SK-N-MC (cell line): ENCODE data around the gene TPSG1.

Experiments used
- EZH2 ChIP-seq: fragments of 200-600 bp; sonication (generic); IDR thresholded peaks from one replicate; pipeline ENCODE4 v1.6.1; 2017; ENCODE audit warnings: antibody characterized with exemption
- FOXP2 ChIP-seq: optimal IDR thresholded peaks from 2 replicates; pipeline ENCODE3; 2011; ENCODE audit warnings: mild to moderate bottlenecking, moderate library complexity; ENCODE audit not compliant: insufficient read depth; ENCODE audit errors: extremely low read length, control extremely low read depth
- POLR2AphosphoS5 ChIP-seq: IDR thresholded peaks from 2 replicates; pipeline ENCODE4 v1.6.1; 2012; ENCODE audit warnings: mild to moderate bottlenecking, low read depth, low read length, borderline replicate concordance

DNA sequence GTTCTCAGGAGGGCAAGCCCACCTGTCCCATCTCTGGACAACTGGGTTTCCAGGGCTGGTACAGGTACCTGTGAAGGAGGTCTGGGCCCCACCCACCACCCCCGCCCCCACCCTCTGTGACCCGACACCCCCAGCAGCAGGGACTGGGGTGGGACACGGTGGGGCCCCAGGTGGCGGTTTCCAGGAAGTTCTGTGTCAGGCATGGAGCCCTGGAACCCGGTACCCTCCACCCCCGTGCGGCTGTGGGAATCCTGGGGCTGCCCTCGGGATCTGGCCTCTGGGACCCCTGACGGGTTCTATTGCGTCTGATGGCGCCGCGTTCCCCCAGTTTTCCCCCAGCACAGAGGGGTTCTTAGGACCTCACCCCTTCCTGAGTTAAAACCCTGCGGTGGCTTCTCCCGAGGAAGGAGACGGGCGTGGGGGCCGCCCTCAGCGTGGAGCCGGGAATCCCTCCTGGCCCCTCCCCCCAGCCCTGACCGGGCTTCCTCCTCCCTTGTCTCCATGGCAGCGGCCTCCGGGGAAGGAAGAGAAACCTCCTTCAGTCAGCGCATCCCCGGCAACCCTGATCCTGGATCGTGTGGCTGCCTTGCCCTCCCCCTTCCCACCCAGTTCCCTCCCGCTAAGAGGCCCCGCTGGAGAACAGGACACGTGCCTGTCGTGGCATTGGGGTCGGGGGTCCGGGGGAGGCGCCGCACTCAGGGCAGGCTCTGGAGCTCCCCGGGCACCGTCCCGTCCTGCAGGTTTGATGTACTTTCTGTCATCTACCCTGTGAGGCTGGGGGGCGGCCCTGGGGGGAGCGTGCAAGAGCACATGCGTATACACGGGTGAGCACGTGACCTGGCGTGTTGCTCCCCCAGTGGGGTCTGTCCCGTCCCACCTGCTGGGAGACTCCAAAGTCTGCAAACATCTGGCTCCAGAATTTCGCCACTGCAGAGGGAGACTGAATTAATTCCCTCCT lies 41.8 kb downstream of the TPSG1 start:
- TF ChIP-seq EZH2 (no peak), POLR2AphosphoS5 (no peak), FOXP2 (no peak)
